HK-2 (cell line): ENCODE results near the gene CFAP46.
"Not testable (repeated sequence)": the region's sequence is repeated elsewhere in the genome, so short reads cannot be mapped to it uniquely, and the experiment has no call there.

Experiments
- DNase-seq: peaks from one replicate; pipeline ENCODE4 v3.0.0-alpha.2; 2018; ENCODE audit not compliant: unreplicated experiment

The CFAP46 gene

DNA sequence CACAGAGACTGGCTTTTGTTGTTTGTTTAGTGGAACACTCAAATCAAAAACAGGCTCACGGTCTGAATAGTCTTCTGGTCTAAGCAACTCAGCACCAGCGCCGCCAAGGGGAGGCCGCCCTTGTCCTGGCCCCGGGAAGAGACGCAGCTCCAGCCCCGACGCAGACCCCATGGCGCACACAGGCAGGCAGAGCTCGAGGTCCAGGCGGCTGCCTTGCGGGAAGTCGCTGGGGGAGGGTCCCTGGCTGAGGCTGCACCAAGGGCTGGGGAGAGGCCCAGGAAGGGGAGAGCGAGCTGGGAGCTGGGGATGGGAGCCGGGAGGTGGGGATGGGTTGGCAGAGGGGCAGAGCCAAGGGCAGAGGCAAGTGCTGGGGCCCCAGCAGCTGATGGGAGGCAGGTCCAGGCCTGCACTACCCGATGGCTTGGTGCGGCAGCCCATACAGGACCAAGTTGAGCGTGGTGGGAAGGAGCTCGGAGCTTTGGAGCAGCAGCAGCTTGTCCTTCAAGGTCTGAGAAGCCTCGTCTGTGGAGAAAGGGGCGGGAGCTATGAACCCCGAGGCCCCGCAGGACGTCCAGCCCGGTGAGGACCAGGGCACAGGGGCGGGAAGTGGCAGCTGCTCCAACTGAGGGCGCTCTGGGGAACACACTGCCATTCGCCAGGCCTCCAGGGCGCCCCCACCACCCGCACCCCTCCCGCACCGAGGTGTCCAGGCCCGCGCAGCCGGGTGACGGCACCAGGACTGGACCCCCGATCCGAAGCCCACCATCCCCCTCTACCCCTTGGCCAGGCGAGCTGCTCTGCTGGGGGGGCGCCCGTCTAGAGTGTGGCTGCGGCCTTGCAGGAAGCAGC, 133.8 kb downstream of the CFAP46 start:
- DNase-seq: no peak

DNA sequence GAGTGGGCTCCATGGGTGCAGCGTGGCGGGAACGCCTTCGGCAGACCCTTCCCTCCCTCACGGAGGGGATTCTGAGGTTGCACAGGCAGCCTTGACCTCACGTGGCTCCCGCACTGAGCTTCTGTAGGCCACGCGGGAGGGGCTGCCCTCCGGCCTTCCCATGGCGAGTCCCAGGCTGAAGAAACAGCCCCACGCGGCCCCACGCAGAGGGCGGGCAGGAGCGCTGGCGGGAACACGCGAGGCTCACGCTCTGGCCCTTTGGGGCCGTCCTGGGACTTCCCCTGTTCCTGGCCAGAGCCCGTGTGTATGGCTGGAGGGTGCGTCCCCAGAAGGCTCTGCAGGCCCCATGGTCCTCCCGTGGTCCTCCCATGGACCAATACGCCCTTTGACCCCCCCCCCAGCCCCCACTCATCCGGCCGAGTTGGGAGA, 134.7 kb downstream of the CFAP46 start:
- no peak for DNase-seq

GRCh38 chr10:132806561-132807003, 135.8 kb downstream of the CFAP46 start:
- DNase-seq: no peak

DNA sequence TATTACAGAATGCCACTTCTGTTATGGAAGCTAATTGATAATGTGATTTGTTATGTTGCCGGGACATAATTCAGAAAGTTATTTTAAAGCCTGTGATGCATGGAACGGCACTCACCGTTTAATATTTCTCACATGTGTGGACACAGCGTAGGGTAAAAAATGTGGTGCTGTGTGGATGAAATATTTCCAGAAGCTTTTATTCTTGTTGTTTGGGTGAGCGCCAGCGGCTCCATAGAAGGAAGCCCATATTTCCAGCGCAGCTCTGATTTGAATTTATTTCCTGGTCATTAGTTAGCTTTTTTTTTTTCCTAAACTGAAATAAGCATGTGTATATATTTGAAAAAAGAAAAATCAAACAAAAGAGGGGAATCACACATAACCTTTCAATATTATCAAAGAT, 136.3 kb downstream of the CFAP46 start:
- no peak for DNase-seq

DNA sequence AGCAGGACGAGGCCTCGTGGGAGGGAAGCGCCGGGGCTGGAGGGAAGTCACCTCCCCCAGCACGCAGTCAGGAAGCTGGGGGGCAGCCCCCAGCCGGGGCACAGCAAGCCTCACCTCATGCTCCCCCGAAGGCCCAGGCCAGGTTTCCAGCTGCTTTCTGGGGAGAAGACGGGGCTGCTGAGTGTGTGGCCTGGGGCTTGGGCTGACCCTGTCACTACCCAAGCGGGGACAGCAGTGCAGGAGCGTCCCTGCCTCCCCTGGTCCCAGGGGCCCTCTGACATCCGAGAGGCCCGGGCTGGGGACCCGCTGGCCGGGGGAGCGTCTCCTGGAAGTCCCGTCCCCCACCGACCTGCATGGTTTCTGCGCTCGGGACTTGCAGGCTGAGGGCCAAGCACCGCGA, 136.8 kb downstream of the CFAP46 start:
- DNase-seq: no peak

DNA sequence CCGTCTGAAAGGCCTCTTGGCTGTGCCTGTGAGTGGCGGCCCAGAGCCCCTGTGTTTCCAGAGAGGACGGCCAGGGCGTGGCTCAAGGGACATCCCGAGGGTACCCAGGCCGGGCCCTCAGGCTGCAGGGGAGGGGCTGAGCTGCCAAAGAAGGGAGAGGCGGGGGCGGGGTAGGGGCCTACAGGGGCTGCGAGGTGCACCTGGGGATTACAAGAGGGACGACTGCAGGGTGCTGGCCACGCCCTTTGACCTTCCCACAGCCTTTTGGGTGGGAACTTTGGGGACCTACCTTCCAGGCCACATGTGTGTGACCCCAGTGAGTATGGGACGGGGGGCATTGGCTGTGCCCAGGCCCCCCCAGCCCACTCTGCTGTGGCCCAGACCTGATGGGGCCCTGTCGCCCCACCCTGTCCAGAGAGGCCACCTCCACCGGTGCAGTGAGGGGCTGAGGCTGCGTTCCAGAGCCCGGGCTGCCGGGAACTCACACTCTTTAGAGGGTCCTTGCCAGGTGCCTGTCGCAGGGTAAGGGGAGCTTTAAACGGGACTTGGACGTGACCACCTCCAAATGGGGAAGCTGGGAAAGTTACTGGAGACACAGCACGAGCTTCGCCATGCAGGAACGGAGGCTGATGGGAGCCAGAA, 137.5 kb downstream of the CFAP46 start:
- no peak for DNase-seq

DNA sequence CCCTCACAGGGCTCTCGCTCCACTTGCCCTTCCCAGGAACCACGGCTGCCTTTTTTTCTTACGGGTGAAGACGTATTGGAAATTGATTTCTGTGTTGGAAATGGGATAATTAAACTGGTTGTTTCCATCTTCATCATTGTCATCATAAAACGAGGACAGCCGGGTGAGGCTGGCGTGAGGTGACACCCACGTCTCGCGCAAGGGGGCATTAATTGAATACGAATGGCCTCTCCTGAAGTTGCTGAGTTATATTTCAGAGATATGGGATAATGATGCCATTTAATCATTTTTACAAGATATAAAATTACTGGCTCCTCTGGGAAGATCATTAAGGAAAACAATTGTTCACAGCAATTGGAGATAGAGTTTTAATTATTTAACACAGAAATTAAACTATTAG, 138.1 kb downstream of the CFAP46 start:
- DNase-seq: no peak

GRCh38 chr10:132803416-132804210, 138.8 kb downstream of the CFAP46 start:
- DNase-seq: no peak

DNA sequence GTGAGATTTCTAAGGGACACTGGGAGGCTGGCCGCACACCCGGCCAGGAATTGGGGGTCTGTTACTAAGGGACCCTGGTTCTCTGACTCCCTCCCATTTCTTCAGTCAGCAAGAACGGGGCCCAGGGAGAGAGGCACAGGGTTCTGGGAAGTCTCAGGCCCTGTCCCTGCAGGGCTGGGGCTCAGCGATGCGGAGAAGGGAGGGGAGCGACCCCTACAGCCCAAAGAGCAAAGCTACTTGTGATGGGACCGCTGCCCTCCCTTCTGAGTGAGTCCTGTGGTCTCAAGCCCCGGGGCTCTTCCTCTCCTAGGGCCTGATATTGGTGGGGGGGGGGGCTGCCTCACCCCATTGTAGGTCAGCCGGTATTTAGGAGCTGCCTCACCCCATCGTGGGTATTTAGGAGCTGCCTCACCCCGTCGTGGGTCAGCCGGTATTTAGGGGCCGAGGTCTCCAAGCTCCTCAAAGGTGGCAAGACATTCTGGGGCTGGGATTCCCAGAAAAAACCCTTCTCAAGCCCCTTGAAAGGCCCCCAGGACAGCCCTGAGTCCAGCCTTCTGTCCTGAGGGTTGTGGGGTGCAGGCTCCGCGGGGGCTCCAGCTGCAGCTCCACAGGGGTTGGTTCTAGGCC, 139.6 kb downstream of the CFAP46 start:
- DNase-seq: no peak

DNA sequence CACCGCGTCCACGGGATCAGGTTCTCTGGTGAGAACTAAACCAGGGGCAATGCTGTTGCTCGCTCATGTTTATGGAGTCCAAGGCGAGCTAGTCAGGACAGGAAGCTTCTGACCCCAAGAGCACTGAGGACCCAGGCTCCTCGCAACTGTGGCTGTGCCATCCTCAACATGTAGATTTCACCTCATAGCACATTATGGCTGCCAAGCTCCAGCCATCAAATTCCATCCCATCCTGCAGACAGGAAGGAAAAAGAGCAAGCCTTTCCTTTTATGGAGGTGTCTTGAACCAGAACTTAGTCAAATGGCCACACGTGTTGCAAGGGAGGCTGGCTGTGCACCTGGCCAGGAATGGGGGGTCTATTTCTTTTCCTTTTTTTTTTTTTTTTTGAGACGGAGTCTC, 140.3 kb downstream of the CFAP46 start:
- DNase-seq: no peak

DNA sequence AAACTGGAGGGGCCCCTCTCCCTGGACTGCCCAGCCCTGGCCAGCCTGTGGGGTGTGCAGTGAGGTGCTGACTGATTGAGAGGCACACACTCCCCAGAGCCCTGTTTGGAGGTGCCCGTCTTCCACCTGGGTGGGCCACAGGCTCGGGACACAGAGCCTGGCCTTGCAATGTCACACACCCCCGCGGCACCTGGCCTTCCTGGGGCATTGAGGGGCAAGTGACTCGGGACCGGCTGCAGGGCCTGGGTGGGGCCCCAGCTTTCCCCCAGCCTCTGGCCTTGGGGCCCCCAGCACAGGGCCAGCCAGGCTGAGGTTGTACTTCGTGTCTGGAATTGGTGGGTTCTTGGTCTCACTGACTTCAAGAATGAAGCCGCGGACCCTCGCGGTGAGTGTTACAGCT, 142.5 kb downstream of the CFAP46 start:
- DNase-seq: no peak

DNA sequence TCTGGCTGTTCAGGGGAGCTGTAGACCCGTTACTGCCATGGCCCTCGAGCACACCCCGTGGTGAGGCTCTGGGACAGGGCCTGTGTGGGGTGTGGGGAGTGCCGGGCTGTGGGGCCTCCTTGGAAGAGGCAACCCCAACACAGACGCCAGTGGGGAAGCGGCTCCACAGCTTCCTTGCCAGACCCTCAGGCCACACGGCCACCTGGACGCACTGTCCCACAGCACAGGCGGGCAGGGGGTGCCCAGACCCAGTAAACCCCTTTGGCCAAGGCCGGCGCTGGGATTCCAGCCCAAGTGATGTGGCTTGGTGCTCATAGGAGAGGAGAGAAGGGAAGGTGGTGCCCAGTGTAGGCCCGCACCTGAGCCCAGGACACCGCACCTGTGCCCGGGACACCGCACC, 143.5 kb downstream of the CFAP46 start:
- DNase-seq: no peak

DNA sequence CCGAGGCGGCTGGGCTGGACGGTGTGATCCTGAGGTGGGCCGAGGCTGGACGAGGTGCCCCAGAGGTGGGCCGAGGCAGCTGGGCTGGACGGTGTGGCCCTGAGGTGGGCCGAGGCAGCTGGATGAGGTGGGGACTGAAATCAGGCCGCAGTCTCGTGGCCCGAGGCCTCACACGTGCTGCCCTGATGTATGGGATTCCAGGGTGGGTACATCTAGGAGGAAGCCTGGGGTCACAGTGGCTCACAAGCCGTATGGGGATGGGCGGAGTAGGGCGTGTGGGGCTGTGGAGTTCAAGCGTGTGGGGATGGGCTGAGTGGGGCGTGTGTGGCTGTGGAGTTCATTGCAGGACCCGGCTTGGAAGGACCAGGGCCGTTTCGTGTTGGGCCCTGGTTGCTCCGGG, 144.0 kb downstream of the CFAP46 start:
- DNase-seq: no peak

GRCh38 chr10:132797986-132798385, 144.4 kb downstream of the CFAP46 start:
- not testable (repeated sequence) for DNase-seq

GRCh38 chr10:132796846-132797245, 145.5 kb downstream of the CFAP46 start:
- DNase-seq: no peak

GRCh38 chr10:132793871-132794849, 148.2 kb downstream of the CFAP46 start:
- DNase-seq: no peak

DNA sequence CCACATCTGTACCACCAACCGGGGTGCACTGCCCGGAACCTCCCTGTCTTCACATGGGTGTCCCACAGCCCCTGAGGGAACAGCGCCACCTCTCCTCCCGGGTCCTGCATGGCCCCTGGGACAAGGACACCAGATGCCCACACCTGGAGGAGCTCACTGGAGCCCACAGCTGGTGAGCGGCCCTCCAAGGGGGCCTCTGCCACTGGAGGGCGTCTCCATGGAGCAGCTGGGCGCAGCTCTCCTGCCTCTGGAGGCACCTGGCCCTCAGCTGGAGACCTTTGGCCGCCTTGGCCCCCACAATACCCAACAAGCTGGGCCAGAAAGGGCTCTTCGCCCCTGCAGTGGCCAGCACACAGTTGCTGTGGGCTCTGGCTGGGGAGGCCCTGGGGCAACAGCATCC, 149.2 kb downstream of the CFAP46 start:
- no peak for DNase-seq

DNA sequence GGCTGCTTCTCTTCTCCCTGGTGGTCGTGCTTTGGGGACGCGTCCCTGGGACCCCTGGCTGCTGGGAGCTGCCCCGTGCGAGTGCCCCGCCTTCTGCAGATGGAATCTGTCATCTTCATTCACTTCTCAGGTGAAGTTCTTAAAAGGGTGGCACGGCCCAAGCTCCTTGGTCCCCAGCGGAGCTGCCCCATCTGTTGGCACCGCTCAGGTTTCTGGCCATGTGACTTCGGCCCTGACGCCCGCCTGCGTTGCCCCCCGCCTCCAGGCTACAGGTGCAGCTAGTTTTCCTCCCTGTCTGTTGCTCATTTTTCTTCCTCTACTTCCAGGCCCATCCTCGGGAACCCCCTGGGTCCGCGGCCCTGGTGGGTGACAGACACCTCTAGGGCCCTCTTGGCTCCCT, 149.6 kb downstream of the CFAP46 start:
- no peak for DNase-seq

DNA sequence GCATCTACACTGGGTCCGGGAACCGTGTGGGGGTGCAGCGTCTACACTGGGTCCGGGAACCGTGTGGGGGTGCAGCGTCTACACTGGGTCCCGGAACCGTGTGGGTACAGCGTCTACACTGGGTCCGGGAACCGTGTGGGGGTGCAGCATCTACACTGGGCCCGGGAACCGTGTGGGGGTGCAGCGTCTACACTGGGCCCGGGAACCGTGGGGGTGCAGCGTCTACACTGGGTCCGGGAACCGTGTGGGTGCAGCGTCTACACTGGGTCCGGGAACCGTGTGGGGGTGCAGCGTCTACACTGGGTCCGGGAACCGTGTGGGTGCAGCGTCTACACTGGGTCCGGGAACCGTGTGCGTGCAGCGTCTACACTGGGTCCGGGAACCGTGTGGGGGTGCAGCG, 150.3 kb downstream of the CFAP46 start:
- not testable (repeated sequence) for DNase-seq

GRCh38 chr10:132790934-132791829, 151.2 kb downstream of the CFAP46 start:
- no peak for DNase-seq
